ENCODE data around the gene GNA15. TPM values are rescaled to one million over a fixed set of nuclear protein-coding genes. Genes with fewer than 3 reads are reported as not detected.
"Not testable (repeated sequence)": the region's sequence is repeated elsewhere in the genome, so short reads cannot be mapped to it uniquely, and the experiment has no call there.

GNA15 gene
- total RNA-seq, 3 donors from 2014 or later, result 7.8 to 16.2 (median 8.5) TPM

GRCh38 chr19:3190470-3190770, 54.6 kb downstream of the GNA15 start:
- Histone ChIP-seq H3K27me3 (no peaks in the 10 kb centered on the region), H3K36me3 (no peaks in the 10 kb centered on the region), H3K4me1 (peaks cover 6 to 15% of the 10 kb centered on the region in 2 donors), H3K27ac (no peak overlapping the region), H3K9me3 (no peaks in the 10 kb centered on the region), H3K4me3 (no peak overlapping the region)
- intact Hi-C loops (cut with DNase I; ENCODE audit: low total_unique reads), result no loop called here
- no peak for DNase-seq (ENCODE audit: low spot score in 2 of 2)
- no peak for TF ChIP-seq POLR2A (IDR thresholded peaks at IDR 0.05)
- TF ChIP-seq, protein P1, sequence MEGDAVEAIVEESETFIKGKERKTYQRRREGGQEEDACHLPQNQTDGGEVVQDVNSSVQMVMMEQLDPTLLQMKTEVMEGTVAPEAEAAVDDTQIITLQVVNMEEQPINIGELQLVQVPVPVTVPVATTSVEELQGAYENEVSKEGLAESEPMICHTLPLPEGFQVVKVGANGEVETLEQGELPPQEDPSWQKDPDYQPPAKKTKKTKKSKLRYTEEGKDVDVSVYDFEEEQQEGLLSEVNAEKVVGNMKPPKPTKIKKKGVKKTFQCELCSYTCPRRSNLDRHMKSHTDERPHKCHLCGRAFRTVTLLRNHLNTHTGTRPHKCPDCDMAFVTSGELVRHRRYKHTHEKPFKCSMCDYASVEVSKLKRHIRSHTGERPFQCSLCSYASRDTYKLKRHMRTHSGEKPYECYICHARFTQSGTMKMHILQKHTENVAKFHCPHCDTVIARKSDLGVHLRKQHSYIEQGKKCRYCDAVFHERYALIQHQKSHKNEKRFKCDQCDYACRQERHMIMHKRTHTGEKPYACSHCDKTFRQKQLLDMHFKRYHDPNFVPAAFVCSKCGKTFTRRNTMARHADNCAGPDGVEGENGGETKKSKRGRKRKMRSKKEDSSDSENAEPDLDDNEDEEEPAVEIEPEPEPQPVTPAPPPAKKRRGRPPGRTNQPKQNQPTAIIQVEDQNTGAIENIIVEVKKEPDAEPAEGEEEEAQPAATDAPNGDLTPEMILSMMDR (IDR thresholded peaks at IDR 0.05), result no peak
- TF ChIP-seq POLR2AphosphoS5 (IDR thresholded peaks at IDR 0.05), result no peak

DNA sequence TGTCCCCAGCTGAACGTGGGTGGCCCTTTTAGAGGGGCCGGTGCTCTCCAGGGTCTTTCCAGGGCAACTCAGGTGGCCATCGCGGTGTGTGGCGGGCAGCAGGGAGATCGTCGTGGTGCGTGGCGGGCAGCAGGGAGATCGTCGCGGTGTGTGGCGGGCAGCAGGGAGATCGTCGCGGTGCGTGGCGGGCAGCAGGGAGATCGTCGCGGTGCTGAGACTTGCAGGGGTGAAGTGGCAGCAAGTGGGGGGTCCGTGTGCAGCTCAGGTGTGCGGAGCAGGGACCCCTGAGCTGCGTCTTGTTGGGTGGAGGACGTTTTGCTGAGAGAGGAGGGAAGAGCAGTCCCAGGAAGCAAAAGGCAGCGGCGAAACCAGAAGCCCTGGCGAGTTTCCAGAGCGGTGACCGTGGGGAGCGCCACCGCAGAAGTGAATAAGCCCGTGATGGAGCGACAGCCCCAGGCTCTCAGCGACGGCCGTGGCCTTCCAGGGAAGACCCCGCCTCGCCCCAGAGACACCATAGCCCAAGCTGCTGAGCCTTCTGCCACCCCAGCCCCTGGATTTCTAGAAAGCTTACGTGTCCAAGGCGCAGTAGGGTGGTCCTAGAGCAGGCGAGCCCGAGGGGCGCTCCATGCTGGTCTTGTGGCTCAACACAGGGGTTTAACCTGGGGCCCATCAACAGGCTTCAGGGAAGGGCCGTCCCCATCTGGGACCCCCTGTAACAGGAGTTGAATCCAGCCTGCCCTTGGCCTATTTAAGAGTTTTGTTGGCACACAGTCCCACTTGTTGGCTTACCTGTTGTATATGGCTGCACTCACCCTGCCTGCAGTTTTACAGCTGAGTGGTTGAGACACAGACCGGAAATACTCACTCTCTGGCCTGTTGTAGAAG, 55.3 kb downstream of the GNA15 start:
- DNase-seq (ENCODE audit: low spot score in 2 of 2), result no peak
- intact Hi-C loops (cut with DNase I; ENCODE audit: low total_unique reads), result no loop called here
- Histone ChIP-seq H3K27ac (no peak overlapping the region), H3K4me3 (no peak overlapping the region), H3K27me3 (no peaks in the 10 kb centered on the region), H3K4me1 (peaks cover 6 to 15% of the 10 kb centered on the region in 2 donors), H3K36me3 (no peaks in the 10 kb centered on the region), H3K9me3 (no peaks in the 10 kb centered on the region)
- TF ChIP-seq, protein P1 (IDR thresholded peaks at IDR 0.05), result no peak
- TF ChIP-seq POLR2AphosphoS5 (IDR thresholded peaks at IDR 0.05) (no peak), POLR2A (IDR thresholded peaks at IDR 0.05) (no peak)

DNA sequence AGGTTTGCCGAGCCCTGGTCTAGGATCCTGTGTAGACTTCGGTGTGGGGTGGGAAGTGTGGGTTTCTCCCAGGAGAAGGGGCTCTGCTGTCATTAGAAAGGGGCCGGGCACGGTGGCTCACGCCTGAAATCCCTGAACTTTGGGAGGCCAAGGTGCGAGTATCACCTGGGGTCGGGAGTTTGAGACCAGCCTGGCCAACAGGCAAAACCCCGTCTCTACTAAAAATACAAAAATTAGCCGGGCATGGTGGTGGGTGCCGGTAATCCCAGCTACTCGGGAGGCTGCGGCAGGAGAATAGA, 55.9 kb downstream of the GNA15 start:
- H3K36me3 ChIP-seq; DNase-seq (ENCODE audit: low spot score in 2 of 2); H3K27ac ChIP-seq; H3K27me3 ChIP-seq; intact Hi-C loops (cut with DNase I; ENCODE audit: low total_unique reads); H3K4me3 ChIP-seq; H3K9me3 ChIP-seq: not testable (repeated sequence)
- H3K4me1 ChIP-seq, result peaks cover 6 to 12% of the 10 kb centered on the region in 2 donors

DNA sequence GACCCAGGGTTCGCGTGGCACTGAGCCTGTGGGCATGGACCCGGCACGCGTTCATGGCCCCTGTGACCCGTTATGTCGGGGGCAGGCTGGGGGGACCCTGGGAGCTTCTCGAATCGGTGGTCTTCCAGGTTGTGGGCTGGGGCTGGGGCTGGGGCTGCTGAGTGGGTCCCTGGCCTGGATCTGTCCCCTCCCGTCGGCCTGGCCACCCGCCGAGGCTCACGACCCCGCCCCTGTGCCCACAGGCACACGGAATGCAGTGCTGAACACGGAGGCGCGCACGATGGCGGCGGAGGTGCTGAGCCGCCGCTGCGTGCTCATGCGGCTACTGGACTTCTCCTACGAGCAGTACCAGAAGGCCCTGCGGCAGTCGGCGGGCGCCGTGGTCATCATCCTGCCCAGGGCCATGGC, 56.4 kb downstream of the GNA15 start:
- TF ChIP-seq, protein P1 (IDR thresholded peaks at IDR 0.05), result no peak
- H3K36me3 ChIP-seq, result no peaks in the 10 kb centered on the region

DNA sequence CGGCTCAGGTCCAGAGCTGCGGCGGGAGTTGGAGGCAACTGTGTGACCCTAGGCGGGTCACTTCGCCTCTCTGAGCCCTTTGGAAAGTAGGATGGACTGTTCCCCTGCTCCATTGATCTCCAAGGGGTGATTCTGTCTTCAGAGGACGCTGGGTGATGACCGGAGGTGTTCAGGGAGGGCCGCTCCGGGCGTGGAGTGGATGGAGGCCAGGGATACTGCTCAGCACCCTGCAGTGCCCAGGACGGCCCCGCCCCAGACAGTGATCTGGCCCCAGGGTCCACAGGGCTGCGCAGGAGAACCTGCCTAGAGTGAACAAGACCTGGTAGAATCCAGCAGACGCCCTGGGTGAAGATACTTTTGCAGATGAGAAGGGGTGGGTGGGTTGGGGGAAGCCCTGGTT, 56.9 kb downstream of the GNA15 start:
- intact Hi-C loops (cut with DNase I; ENCODE audit: low total_unique reads), result no loop called here
- H3K9me3 ChIP-seq, result no peaks in the 10 kb centered on the region
- TF ChIP-seq POLR2AphosphoS5 (IDR thresholded peaks at IDR 0.05), result no peak
- TF ChIP-seq, protein P1 (IDR thresholded peaks at IDR 0.05), result no peak
- TF ChIP-seq POLR2A (IDR thresholded peaks at IDR 0.05), result no peak
- H3K4me3 ChIP-seq, result no peak overlapping the region
- H3K4me1 ChIP-seq, result peaks cover 0 to 3% of the 10 kb centered on the region in 2 donors
- no peaks in the 10 kb centered on the region for H3K36me3 ChIP-seq
- H3K27ac ChIP-seq, result no peak overlapping the region
- no peak for DNase-seq (ENCODE audit: low spot score in 2 of 2)
- no peaks in the 10 kb centered on the region for H3K27me3 ChIP-seq

More for the DNA sequence above, 56.4 kb downstream of the GNA15 start:
- intact Hi-C loops (cut with DNase I; ENCODE audit: low total_unique reads), result no loop called here
- Histone ChIP-seq H3K4me3 (no peak overlapping the region), H3K27ac (no peak overlapping the region), H3K4me1 (peaks cover 1 to 7% of the 10 kb centered on the region in 2 donors), H3K9me3 (no peaks in the 10 kb centered on the region), H3K27me3 (no peaks in the 10 kb centered on the region)
- no peak for DNase-seq (ENCODE audit: low spot score in 2 of 2)

All from breast epithelium (tissue), 4 donors.